ENCODE measurements around the gene CD9. TPM values are rescaled to one million over a fixed set of nuclear protein-coding genes. Genes with fewer than 3 reads are reported as not detected.

The CD9 gene
- total RNA-seq, 2 experiments from 2014 or later: 0.90 to 1.0 TPM

GRCh38 chr12:6263931-6264330 lies 63.7 kb downstream of the CD9 start:
- Mint-ChIP-seq H3K27ac (no peak overlapping the region), H3K9me3 (no peaks in the 10 kb centered on the region), H3K36me3 (ENCODE audit: low read depth) (no peaks in the 10 kb centered on the region), H3K4me3 (no peak overlapping the region), H3K27me3 (peaks cover 6% of the 10 kb centered on the region), H3K4me1 (peaks cover 5% of the 10 kb centered on the region)
- ChIA-PET CTCF (no interaction called here), POLR2A (no interaction called here)
- no peak for DNase-seq

GRCh38 chr12:6264402-6265037 lies 64.3 kb downstream of the CD9 start:
- no peak overlapping the region for H3K4me3 Mint-ChIP-seq
- ChIA-PET POLR2A (no interaction called here), CTCF (no interaction called here)
- peaks cover 5% of the 10 kb centered on the region for H3K4me1 Mint-ChIP-seq
- H3K27ac Mint-ChIP-seq: no peak overlapping the region
- DNase-seq: no peak
- peaks cover 8% of the 10 kb centered on the region for H3K27me3 Mint-ChIP-seq
- no peaks in the 10 kb centered on the region for H3K9me3 Mint-ChIP-seq
- H3K36me3 Mint-ChIP-seq (ENCODE audit: low read depth): no peaks in the 10 kb centered on the region

- CTCF ChIA-PET: interaction anchor here (1.3 kb wide), 1 partner anchor 12 kb away, joined by 3 read pairs; no protein-coding TSS in a partner anchor
- H3K4me1 Mint-ChIP-seq: peaks cover 5% of the 10 kb centered on the region
- H3K4me3 Mint-ChIP-seq: no peak overlapping the region
- no peaks in the 10 kb centered on the region for H3K36me3 Mint-ChIP-seq (ENCODE audit: low read depth)
- H3K27me3 Mint-ChIP-seq: peaks cover 8% of the 10 kb centered on the region
- no peak for DNase-seq
- POLR2A ChIA-PET: no interaction called here
- H3K9me3 Mint-ChIP-seq: no peaks in the 10 kb centered on the region
- no peak overlapping the region for H3K27ac Mint-ChIP-seq
Observed at GRCh38 chr12:6265038-6265405, 64.8 kb downstream of the CD9 start.

GRCh38 chr12:6266541-6266966 lies 66.4 kb downstream of the CD9 start:
- no peak for DNase-seq
- H3K4me1 Mint-ChIP-seq: peaks cover 5% of the 10 kb centered on the region

GRCh38 chr12:6266971-6267721 lies 66.9 kb downstream of the CD9 start:
- Mint-ChIP-seq H3K9me3 (no peaks in the 10 kb centered on the region), H3K4me3 (no peak overlapping the region), H3K27me3 (peaks cover 4% of the 10 kb centered on the region), H3K27ac (no peak overlapping the region), H3K4me1 (peaks cover 5% of the 10 kb centered on the region), H3K36me3 (ENCODE audit: low read depth) (no peaks in the 10 kb centered on the region)
- POLR2A ChIA-PET: interaction anchor here (0.6 kb wide), 1 partner anchor 20 kb away, joined by 3 read pairs; no protein-coding TSS in a partner anchor
- no peak for DNase-seq
- CTCF ChIA-PET: interaction anchor here (2.0 to 2.5 kb wide), 2 partner anchors 12 to 72 kb away, joined by 7 to 10 read pairs; no protein-coding TSS in a partner anchor

More at GRCh38 chr12:6266541-6266966, 66.4 kb downstream of the CD9 start:
- Mint-ChIP-seq H3K27me3 (peaks cover 3% of the 10 kb centered on the region), H3K36me3 (ENCODE audit: low read depth) (no peaks in the 10 kb centered on the region), H3K27ac (no peak overlapping the region), H3K4me3 (no peak overlapping the region), H3K9me3 (no peaks in the 10 kb centered on the region)
- POLR2A ChIA-PET: no interaction called here
- CTCF ChIA-PET: interaction anchor here (2.5 kb wide), 1 partner anchor 71 kb away, joined by 10 read pairs; no protein-coding TSS in a partner anchor

GRCh38 chr12:6268484-6269157 lies 68.4 kb downstream of the CD9 start:
- H3K4me3 Mint-ChIP-seq: no peak overlapping the region
- peaks cover 6% of the 10 kb centered on the region for H3K27me3 Mint-ChIP-seq
- H3K27ac Mint-ChIP-seq: no peak overlapping the region
- ChIA-PET POLR2A (no interaction called here), CTCF (interaction anchor here (0.8 to 2.5 kb wide), 3 partner anchors 8 to 73 kb away, joined by 3 to 10 read pairs (median 7); no protein-coding TSS in a partner anchor)
- no peaks in the 10 kb centered on the region for H3K9me3 Mint-ChIP-seq
- H3K36me3 Mint-ChIP-seq (ENCODE audit: low read depth): no peaks in the 10 kb centered on the region
- no peak for DNase-seq
- peaks cover 5% of the 10 kb centered on the region for H3K4me1 Mint-ChIP-seq

GRCh38 chr12:6269986-6270385 lies 69.8 kb downstream of the CD9 start:
- Mint-ChIP-seq H3K27me3 (peaks cover 11% of the 10 kb centered on the region), H3K4me1 (peaks cover 5% of the 10 kb centered on the region), H3K9me3 (no peaks in the 10 kb centered on the region), H3K36me3 (ENCODE audit: low read depth) (no peaks in the 10 kb centered on the region), H3K4me3 (no peak overlapping the region), H3K27ac (no peak overlapping the region)
- ChIA-PET POLR2A (no interaction called here), CTCF (interaction anchor here (0.8 kb wide), 1 partner anchor 9 kb away, joined by 4 read pairs; no protein-coding TSS in a partner anchor)
- no peak for DNase-seq

GRCh38 chr12:6271281-6271680 lies 71.1 kb downstream of the CD9 start:
- CTCF ChIA-PET: interaction anchor here (0.5 to 2.7 kb wide), 2 partner anchors 75 to 305 kb away, joined by 4 to 21 read pairs; no protein-coding TSS in a partner anchor
- POLR2A ChIA-PET: no interaction called here
- H3K4me3 Mint-ChIP-seq: no peak overlapping the region

GRCh38 chr12:6272300-6273204 lies 72.4 kb downstream of the CD9 start:
- DNase-seq: no peak
- peaks cover 29% of the 10 kb centered on the region for H3K27me3 Mint-ChIP-seq
- no peak overlapping the region for H3K4me3 Mint-ChIP-seq
- POLR2A ChIA-PET: no interaction called here
- no peaks in the 10 kb centered on the region for H3K4me1 Mint-ChIP-seq
- no peaks in the 10 kb centered on the region for H3K36me3 Mint-ChIP-seq (ENCODE audit: low read depth)
- H3K27ac Mint-ChIP-seq: no peak overlapping the region
- CTCF ChIA-PET: interaction anchor here (2.7 kb wide), 1 partner anchor 76 kb away, joined by 21 read pairs; no protein-coding TSS in a partner anchor
- H3K9me3 Mint-ChIP-seq: no peaks in the 10 kb centered on the region

More at GRCh38 chr12:6271281-6271680, 71.1 kb downstream of the CD9 start:
- no peak for DNase-seq
- Mint-ChIP-seq H3K36me3 (ENCODE audit: low read depth) (no peaks in the 10 kb centered on the region), H3K27ac (no peak overlapping the region), H3K4me1 (peaks cover 5% of the 10 kb centered on the region), H3K27me3 (peaks cover 20% of the 10 kb centered on the region), H3K9me3 (no peaks in the 10 kb centered on the region)

- H3K27ac Mint-ChIP-seq: no peak overlapping the region
- H3K36me3 Mint-ChIP-seq (ENCODE audit: low read depth): no peaks in the 10 kb centered on the region
- H3K4me3 Mint-ChIP-seq: no peak overlapping the region
- H3K9me3 Mint-ChIP-seq: no peaks in the 10 kb centered on the region
- no peak for DNase-seq
- H3K4me1 Mint-ChIP-seq: peaks cover 5% of the 10 kb centered on the region
- CTCF ChIA-PET: interaction anchor here (2.7 kb wide), 1 partner anchor 77 kb away, joined by 21 read pairs; no protein-coding TSS in a partner anchor
- H3K27me3 Mint-ChIP-seq: peaks cover 32% of the 10 kb centered on the region
- POLR2A ChIA-PET: no interaction called here
Observed at GRCh38 chr12:6273205-6273540, 73.0 kb downstream of the CD9 start.

GRCh38 chr12:6273541-6274230 lies 73.5 kb downstream of the CD9 start:
- ChIA-PET POLR2A (no interaction called here), CTCF (interaction anchor here (2.7 kb wide), 1 partner anchor 77 kb away, joined by 21 read pairs; no protein-coding TSS in a partner anchor)
- H3K27ac Mint-ChIP-seq: no peak overlapping the region

More at GRCh38 chr12:6273541-6274230, 73.5 kb downstream of the CD9 start:
- H3K4me3 Mint-ChIP-seq: no peak overlapping the region
- no peaks in the 10 kb centered on the region for H3K36me3 Mint-ChIP-seq (ENCODE audit: low read depth)
- H3K4me1 Mint-ChIP-seq: peaks cover 6% of the 10 kb centered on the region
- H3K27me3 Mint-ChIP-seq: peaks cover 32% of the 10 kb centered on the region
- no peaks in the 10 kb centered on the region for H3K9me3 Mint-ChIP-seq
- DNase-seq: no peak

Data from activated CD4-positive, alpha-beta memory T cell treated with anti-CD3 and anti-CD28 coated beads, Interleukin-2, amount 10 ng/mL, durations not matched to agents 7 days and 5 days (primary cell).